Ovary (tissue), 9 donors: ENCODE measurements around the gene GLYATL1. TPM values are rescaled to one million over a fixed set of nuclear protein-coding genes. Genes with fewer than 3 reads are reported as not detected.

Source experiments
- DNase-seq, 5 donors: peaks; one replicate each; pipeline ENCODE4 v3.0.0-alpha.2; 2019 to 2020
- H3K27ac ChIP-seq, 2 donors: fragments of 200-600 bp; one replicate each; pipeline versions ENCODE4 v1.5.1 to v1.8.0; 2019 to 2022
- H3K27me3 ChIP-seq: fragments of 200-600 bp; one replicate; pipeline ENCODE4 v1.8.0; 2022
- H3K36me3 ChIP-seq: fragments of 200-600 bp; sonication (generic); one replicate; pipeline ENCODE4 v1.5.1; 2019
- H3K4me1 ChIP-seq: one replicate; pipeline ENCODE4 v1.8.1; 2013; ENCODE audit warnings: mild to moderate bottlenecking, moderate library complexity; ENCODE audit not compliant: insufficient read depth
- H3K4me3 ChIP-seq: fragments of 200-600 bp; sonication (generic); one replicate; pipeline ENCODE4 v1.5.1; 2017
- H3K9me3 ChIP-seq, 2 donors: fragments of 200-600 bp in 1 of 2; sonication (generic) in 1 of 2; one replicate each; pipeline versions ENCODE4 v1.5.1 to v1.8.1; 2013 to 2019; ENCODE audit warnings: mild to moderate bottlenecking in 1 of 2, moderate library complexity in 1 of 2
- CTCF ChIP-seq, 3 donors: fragments of 450-650 bp in 2 of 3; fragments of 200-600 bp in 1 of 3; IDR thresholded peaks; one replicate each; pipeline versions ENCODE4 v1.5.1 to v1.8.0; 2016 to 2022; ENCODE audit warnings: antibody characterized with exemption in 3 of 3, mild to moderate bottlenecking in 1 of 3
- EP300 ChIP-seq: sonication (generic); formaldehyde crosslinking; IDR thresholded peaks from one replicate; pipeline ENCODE4 v1.6.1; 2017; ENCODE audit warnings: antibody characterized with exemption
- POLR2A ChIP-seq: fragments of 450-650 bp; IDR thresholded peaks from one replicate; pipeline ENCODE4 v1.6.1; 2017; ENCODE audit warnings: antibody characterized with exemption, mild to moderate bottlenecking, moderate library complexity
- WGBS, 3 donors: extraction: QIAGEN DNeasy Blood & Tissue Kit in 1 of 3; methylation state at CpG; one replicate each; pipeline versions ENCODE4 v1.1.5 to v1.1.7; 2013 to 2017; 5-methylcytosine and 5-hydroxymethylcytosine counted together
- intact Hi-C, 4 donors: fragments of 100-400 bp; cut with DNase I; formaldehyde crosslinking; loops; one replicate each; pipeline versions ENCODE4 v1.11.0 to v1.15.1; 2022 to 2023
- polyA plus RNA-seq, 2 donors: library from polyadenylated mRNA; stranded (reverse); fragments of 200-250 nt in 1 of 2; fragments of 350-450 nt in 1 of 2; fragmentation: Illumina TruSeq in 1 of 2; extraction: RNeasy Lipid Tissue Mini Kit (QIAGEN cat#74804) in 1 of 2; gene quantifications; one replicate each; pipeline ENCODE4 v1.2.3, GENCODE V29; 2013 to 2014
- total RNA-seq, 7 donors: library from RNA; depleted of rRNA in 2 of 7; stranded (reverse); fragments of >200 nt in 2 of 7; fragmentation: NEBNext Ultra II Directional in 3 of 7; extraction: Animal tissue kit (Norgen Biotek cat#: 25700) in 3 of 7; gene quantifications; one replicate each; pipeline versions ENCODE4 v1.1.0 to v1.2.4, GENCODE V29; 2016 to 2023
- donor health status: DM: no; HTN: no; CAD: no; lungs with moderate emphysema.
- donor health status: DM: no; HTN: no; CAD: no.
- donor health status: Bipolar disorder and iron deficiency.
- donor health status: DM: yes; HTN: yes; CAD: no.
- donor health status: DM: no; HTN: no; CAD: no.
- donor health status: DM: yes; HTN: yes; CAD: no.

GLYATL1 gene
- total and polyA plus RNA-seq, 9 donors, result 0.02 to 1.5 (median 0.23) TPM; not detected in 6

- Histone ChIP-seq H3K4me3 (no peak overlapping the region), H3K27me3 (no peaks in the 10 kb centered on the region), H3K36me3 (no peaks in the 10 kb centered on the region), H3K4me1 (no peaks in the 10 kb centered on the region), H3K9me3 (no peaks in the 10 kb centered on the region), H3K27ac (no peak overlapping the region)
- no peak for DNase-seq
- TF ChIP-seq CTCF (IDR thresholded peaks at IDR 0.05) (no peak), EP300 (no peak), POLR2A (no peak)
- WGBS, 3 donors, result 58 to 71% (median 64%) methylated on average over 8 of the region's 8 CpGs
- intact Hi-C loops, result no loop called here
These were observed 41.0 kb downstream of the GLYATL1 start for GRCh38 chr11:58980159-58980843.

DNA sequence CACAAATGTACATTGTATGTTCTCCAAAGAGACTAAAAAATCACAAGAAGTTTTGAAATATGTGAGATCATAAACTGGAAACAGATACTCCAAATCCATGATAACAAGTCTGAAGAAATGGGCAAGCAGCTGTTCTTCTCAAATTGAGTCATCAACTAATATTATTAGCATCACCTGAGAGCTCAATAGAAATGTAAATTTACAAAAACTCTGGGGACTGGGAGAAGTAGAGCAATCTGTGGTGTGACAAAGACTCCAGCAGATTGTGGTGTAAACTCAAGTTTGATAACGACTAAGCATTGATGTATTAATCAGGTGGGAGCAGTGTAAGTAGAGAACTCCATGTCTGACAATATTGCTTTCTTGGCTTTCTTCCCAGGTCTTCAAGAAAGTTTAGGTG is 53.2 kb downstream of the GLYATL1 start:
- no peaks in the 10 kb centered on the region for H3K36me3 ChIP-seq
- no peaks in the 10 kb centered on the region for H3K9me3 ChIP-seq
- H3K4me3 ChIP-seq, result no peak overlapping the region
- intact Hi-C loops, result no loop called here
- no peaks in the 10 kb centered on the region for H3K27me3 ChIP-seq
- DNase-seq, result no peak
- no peak overlapping the region for H3K27ac ChIP-seq
- no peak for TF ChIP-seq EP300
- no peak for TF ChIP-seq POLR2A
- TF ChIP-seq CTCF (IDR thresholded peaks at IDR 0.05), result no peak
- H3K4me1 ChIP-seq, result no peaks in the 10 kb centered on the region
- 59 to 61% (median 60%) methylated on average over 1 of the region's 1 CpG for WGBS, 3 donors

DNA sequence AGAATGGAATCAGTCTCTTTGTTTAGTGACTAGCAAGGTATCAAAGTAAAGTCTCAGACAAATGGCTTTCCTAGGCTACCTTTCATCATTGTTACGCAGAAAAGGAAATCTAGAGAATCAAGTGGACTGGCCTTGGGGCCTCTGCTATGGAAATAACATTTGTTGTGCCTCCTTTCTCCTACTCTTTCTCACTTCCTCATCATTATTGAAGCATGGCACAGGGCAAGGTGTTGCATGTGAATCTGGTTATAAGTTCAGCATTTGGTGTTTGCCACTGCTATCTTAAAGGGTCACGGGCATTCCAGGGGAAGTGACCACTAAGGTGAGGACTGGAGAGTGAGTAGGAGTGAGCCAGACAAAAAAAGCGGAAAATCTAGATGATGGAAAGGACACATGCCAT is 54.9 kb downstream of the GLYATL1 start:
- intact Hi-C loops, result no loop called here
- Histone ChIP-seq H3K27ac (no peak overlapping the region), H3K36me3 (no peaks in the 10 kb centered on the region), H3K4me3 (no peak overlapping the region), H3K4me1 (no peaks in the 10 kb centered on the region), H3K9me3 (no peaks in the 10 kb centered on the region), H3K27me3 (no peaks in the 10 kb centered on the region)
- no peak for TF ChIP-seq CTCF (IDR thresholded peaks at IDR 0.05)
- no peak for TF ChIP-seq EP300
- no peak for TF ChIP-seq POLR2A
- no peak for DNase-seq
- WGBS, 3 donors, result 81 to 91% (median 85%) methylated on average over 3 of the region's 3 CpGs

GRCh38 chr11:58998480-58999290 is 59.4 kb downstream of the GLYATL1 start:
- Histone ChIP-seq H3K9me3 (no peaks in the 10 kb centered on the region), H3K36me3 (no peaks in the 10 kb centered on the region), H3K4me1 (no peaks in the 10 kb centered on the region), H3K27ac (no peak overlapping the region), H3K4me3 (no peak overlapping the region), H3K27me3 (no peaks in the 10 kb centered on the region)
- no peak for DNase-seq
- 75 to 85% (median 77%) methylated on average over 7 of the region's 7 CpGs for WGBS, 3 donors
- intact Hi-C loops, result no loop called here
- TF ChIP-seq CTCF (IDR thresholded peaks at IDR 0.05), result no peak
- TF ChIP-seq POLR2A, result no peak
- TF ChIP-seq EP300, result no peak
